Mesenchymal stem cell (in vitro differentiated cells and primary cell): ENCODE data around the gene DHRSX.

Source experiments
- DNase-seq: peaks from one replicate; pipeline ENCODE4 v3.0.0-alpha.2; 2013
- H2AFZ ChIP-seq: one replicate; pipeline ENCODE4 v1.6.1; 2013; ENCODE audit warnings: low read depth, mild to moderate bottlenecking, control low read depth, inconsistent platforms, low read length, moderate library complexity
- H2AK5ac ChIP-seq: 2 replicates; pipeline ENCODE4 v1.6.1; 2013; ENCODE audit warnings: low read length, moderate library complexity, mild to moderate bottlenecking, inconsistent platforms; ENCODE audit not compliant: severe bottlenecking
- H2BK120ac ChIP-seq: one replicate; pipeline ENCODE4 v1.6.1; 2013; ENCODE audit warnings: low read depth, mild to moderate bottlenecking, inconsistent platforms, low read length, moderate library complexity
- H2BK12ac ChIP-seq, 2 experiments: one replicate each; pipeline ENCODE4 v1.6.1; 2013; ENCODE audit warnings: inconsistent platforms in 2 of 2, low read length in 2 of 2, mild to moderate bottlenecking in 2 of 2, moderate library complexity in 2 of 2, control low read depth in 1 of 2
- H2BK15ac ChIP-seq: one replicate; pipeline ENCODE4 v1.6.1; 2013; ENCODE audit warnings: mild to moderate bottlenecking, low read depth, inconsistent platforms; ENCODE audit not compliant: poor library complexity, severe bottlenecking
- H2BK5ac ChIP-seq: 2 replicates; pipeline ENCODE4 v1.6.1; 2013; ENCODE audit warnings: low read depth, mild to moderate bottlenecking, low read length, control low read depth, inconsistent platforms; ENCODE audit not compliant: poor library complexity, severe bottlenecking
- H3K14ac ChIP-seq, 2 experiments: one replicate each; pipeline ENCODE4 v1.6.1; 2013; ENCODE audit warnings: inconsistent platforms in 2 of 2, low read length in 2 of 2, control low read depth in 1 of 2, mild to moderate bottlenecking in 1 of 2, moderate library complexity in 1 of 2
- H3K18ac ChIP-seq, 2 experiments: one replicate each; pipeline ENCODE4 v1.6.1; 2013; ENCODE audit warnings: inconsistent platforms in 2 of 2, low read length in 2 of 2, control low read depth in 1 of 2, low read depth in 1 of 2, mild to moderate bottlenecking in 1 of 2
- H3K23ac ChIP-seq, 2 experiments: one replicate each; pipeline ENCODE4 v1.6.1; 2013; ENCODE audit warnings: inconsistent platforms in 2 of 2, low read length in 2 of 2, mild to moderate bottlenecking in 2 of 2, moderate library complexity in 2 of 2, control low read depth in 1 of 2
- H3K27ac ChIP-seq: 2 replicates; pipeline ENCODE4 v1.5.1; 2013; ENCODE audit warnings: mild to moderate bottlenecking, moderate library complexity, low read length, control low read depth, inconsistent platforms; ENCODE audit not compliant: poor library complexity, severe bottlenecking
- H3K27me3 ChIP-seq, 2 experiments: 2 replicates each; pipeline versions ENCODE4 v1.6.1 to v1.7.0; 2013; ENCODE audit warnings: low read length in 2 of 2, mild to moderate bottlenecking in 2 of 2, moderate library complexity in 2 of 2, control low read depth in 1 of 2, inconsistent platforms in 1 of 2; ENCODE audit not compliant: control insufficient read depth in 1 of 2, insufficient read depth in 1 of 2
- H3K36me3 ChIP-seq, 2 experiments: 2 replicates each; pipeline versions ENCODE4 v1.6.1 to v1.7.0; 2013; ENCODE audit warnings: low read length in 2 of 2, control low read depth in 1 of 2, inconsistent platforms in 1 of 2, low read depth in 1 of 2, mild to moderate bottlenecking in 1 of 2; ENCODE audit not compliant: insufficient read depth in 2 of 2, control insufficient read depth in 1 of 2
- H3K4ac ChIP-seq, 2 experiments: one replicate each; pipeline ENCODE4 v1.6.1; 2013; ENCODE audit warnings: inconsistent platforms in 2 of 2, low read length in 2 of 2, mild to moderate bottlenecking in 2 of 2, moderate library complexity in 2 of 2, control low read depth in 1 of 2, low read depth in 1 of 2
- H3K4me1 ChIP-seq: 2 replicates; pipeline ENCODE4 v1.6.1; 2013; ENCODE audit warnings: low read depth, low read length, control low read depth; ENCODE audit not compliant: control insufficient read depth, insufficient read depth
- H3K4me2 ChIP-seq: 2 replicates; pipeline ENCODE4 v1.6.1; 2013; ENCODE audit warnings: low read length, mild to moderate bottlenecking, inconsistent platforms; ENCODE audit not compliant: poor library complexity, severe bottlenecking
- H3K4me3 ChIP-seq, 2 experiments: 2 replicates each; pipeline versions ENCODE4 v1.5.1 to v1.7.0; 2013; ENCODE audit warnings: low read length in 2 of 2, mild to moderate bottlenecking in 2 of 2, control low read depth in 1 of 2, low read depth in 1 of 2; ENCODE audit not compliant: insufficient read depth in 1 of 2
- H3K79me1 ChIP-seq: replicated peaks from 2 replicates; pipeline ENCODE4 v1.6.1; 2013; ENCODE audit warnings: mild to moderate bottlenecking, control low read depth, low read length, inconsistent platforms; ENCODE audit not compliant: poor library complexity, severe bottlenecking
- H3K9ac ChIP-seq: 2 replicates; pipeline ENCODE4 v1.7.0; 2013; ENCODE audit warnings: mild to moderate bottlenecking, low read length, moderate library complexity
- H3K9me3 ChIP-seq: 2 replicates; pipeline ENCODE4 v1.7.0; 2013; ENCODE audit warnings: mild to moderate bottlenecking, low read length; ENCODE audit not compliant: control insufficient read depth
- H4K8ac ChIP-seq: one replicate; pipeline ENCODE4 v1.6.1; 2013; ENCODE audit warnings: inconsistent platforms, mild to moderate bottlenecking, low read length, moderate library complexity
- H4K91ac ChIP-seq: one replicate; pipeline ENCODE4 v1.6.1; 2013; ENCODE audit warnings: mild to moderate bottlenecking, low read length, inconsistent platforms
- WGBS: methylation state at CpG from one replicate; pipeline ENCODE4 v1.1.7; 2013; ENCODE audit warnings: mixed read lengths; 5-methylcytosine and 5-hydroxymethylcytosine counted together

Gene DHRSX

DNA sequence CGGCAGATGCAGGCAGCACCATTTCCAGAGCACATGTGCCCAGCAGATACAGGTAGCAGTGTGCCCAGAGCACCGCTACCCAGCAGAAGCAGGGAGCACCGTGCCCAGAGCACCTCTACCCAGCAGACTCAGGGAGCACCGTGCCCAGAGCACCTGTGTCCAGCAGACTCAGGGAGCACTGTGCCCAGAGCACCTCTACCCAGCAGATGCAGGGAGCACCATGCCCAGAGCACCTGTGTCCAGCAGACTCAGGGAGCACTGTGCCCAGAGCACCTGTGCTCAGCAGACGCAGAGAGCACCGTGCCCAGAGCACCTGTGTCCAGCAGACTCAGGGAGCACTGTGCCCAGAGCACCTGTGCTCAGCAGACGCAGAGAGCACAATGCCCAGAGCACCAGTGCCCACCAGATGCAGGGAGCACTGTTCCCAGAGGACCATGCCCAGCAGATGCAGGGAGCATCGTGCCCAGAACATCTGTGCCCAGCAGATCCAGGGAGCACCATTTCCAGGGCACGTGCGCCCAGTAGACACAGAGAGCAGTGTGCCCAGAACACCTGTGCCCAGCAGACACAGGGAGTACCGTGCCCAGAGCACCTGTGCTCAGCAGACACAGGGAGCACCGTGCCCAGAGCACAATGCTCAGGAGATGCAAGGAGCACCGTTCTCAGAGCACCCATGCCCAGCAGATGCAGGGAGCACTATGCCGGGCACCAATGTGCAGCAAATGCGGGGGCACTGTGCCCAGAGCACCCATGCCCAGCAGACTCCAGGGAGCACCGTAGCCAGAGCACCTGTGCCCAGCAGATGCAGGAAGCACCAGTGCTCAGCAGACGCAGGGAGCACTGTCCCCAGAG, 236.4 kb downstream of the DHRSX start:
- WGBS, result 98% methylated on average over 17 of the region's 17 CpGs
- peaks cover 8% of the 10 kb centered on the region for H3K79me1 ChIP-seq

DNA sequence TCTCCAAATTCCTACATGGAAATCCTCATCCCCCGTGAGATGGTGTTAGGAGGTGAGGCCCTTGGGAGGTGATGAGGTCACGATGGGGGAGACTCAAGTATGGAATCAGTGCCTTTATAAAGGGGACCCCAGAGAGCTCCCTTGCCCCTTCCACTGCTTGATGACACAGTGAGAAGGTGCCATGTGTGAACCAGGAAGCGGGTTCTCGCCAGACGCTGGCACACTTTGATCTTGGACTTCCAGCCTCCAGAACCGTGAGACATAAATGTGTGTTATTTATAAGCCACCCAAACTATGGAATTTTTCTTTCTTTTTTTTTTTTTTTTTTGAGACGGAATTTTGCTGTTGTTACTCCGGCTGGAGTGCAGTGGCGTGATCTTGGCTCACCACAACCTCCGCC, 237.6 kb downstream of the DHRSX start:
- Histone ChIP-seq H2BK12ac (no peak overlapping the region), H2AFZ (no peak overlapping the region)

More for the DNA sequence above, 236.4 kb downstream of the DHRSX start:
- H3K36me3 ChIP-seq, result peaks cover 15 to 37% of the 10 kb centered on the region in 2 experiments
- peaks cover 12% of the 10 kb centered on the region for H3K4me1 ChIP-seq
- H3K4me2 ChIP-seq, result no peak overlapping the region
- H3K27me3 ChIP-seq, result no peaks in the 10 kb centered on the region
- no peak overlapping the region for H4K91ac ChIP-seq
- H2BK12ac ChIP-seq, result no peak overlapping the region
- no peak overlapping the region for H3K4me3 ChIP-seq
- no peaks in the 10 kb centered on the region for H3K9me3 ChIP-seq
- H2BK5ac ChIP-seq, result no peak overlapping the region
- no peak for DNase-seq
- no peak overlapping the region for H2AFZ ChIP-seq
- H2BK120ac ChIP-seq, result no peak overlapping the region
- H3K4ac ChIP-seq, result no peak overlapping the region
- no peak overlapping the region for H3K18ac ChIP-seq
- no peak overlapping the region for H3K27ac ChIP-seq
- no peak overlapping the region for H3K14ac ChIP-seq
- no peak overlapping the region for H2AK5ac ChIP-seq
- H3K23ac ChIP-seq, result no peak overlapping the region
- H3K9ac ChIP-seq, result no peak overlapping the region
- no peak overlapping the region for H2BK15ac ChIP-seq
- no peak overlapping the region for H4K8ac ChIP-seq

DNA sequence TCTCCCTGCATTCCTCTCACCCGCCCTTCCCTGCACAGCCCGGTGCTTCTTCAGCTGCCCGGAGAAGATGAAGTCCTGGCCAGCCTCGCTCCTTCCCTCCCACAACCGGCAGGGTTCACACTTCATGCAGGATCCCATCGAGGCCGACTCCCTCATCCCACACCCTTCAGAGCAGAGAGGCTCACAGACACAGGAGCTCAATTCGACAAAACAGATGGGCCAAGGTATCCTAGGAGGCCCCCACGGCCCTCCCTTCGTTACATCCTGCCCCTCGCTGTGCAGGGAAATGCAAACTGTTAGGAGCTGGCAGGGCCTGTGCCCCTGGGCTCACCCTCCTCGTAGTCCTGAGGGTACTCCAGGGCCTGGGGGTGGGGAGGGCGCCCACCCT, 238.1 kb downstream of the DHRSX start:
- Histone ChIP-seq H3K9ac (no peak overlapping the region), H3K9me3 (no peaks in the 10 kb centered on the region), H2BK15ac (no peak overlapping the region), H3K36me3 (peaks cover 15 to 37% of the 10 kb centered on the region in 2 experiments), H2BK120ac (no peak overlapping the region), H3K4me1 (peaks cover 12% of the 10 kb centered on the region), H3K27ac (no peak overlapping the region), H2AFZ (no peak overlapping the region), H3K14ac (no peak overlapping the region), H3K4ac (no peak overlapping the region), H2BK12ac (no peak overlapping the region), H4K8ac (peak overlapping the region; percentile 12), H3K18ac (no peak overlapping the region), H3K27me3 (no peaks in the 10 kb centered on the region), H3K23ac (no peak overlapping the region), H3K4me3 (peak overlapping the region in 1 of 2 experiments; percentile 27), H2AK5ac (no peak overlapping the region), H3K4me2 (no peak overlapping the region), H3K79me1 (peaks cover 8% of the 10 kb centered on the region), H2BK5ac (no peak overlapping the region), H4K91ac (no peak overlapping the region)
- 60% methylated on average over 13 of the region's 13 CpGs for WGBS
- no peak for DNase-seq

More for the DNA sequence above, 237.6 kb downstream of the DHRSX start:
- H3K9me3 ChIP-seq, result no peaks in the 10 kb centered on the region
- H2AK5ac ChIP-seq, result no peak overlapping the region
- no peak overlapping the region for H4K91ac ChIP-seq
- no peak overlapping the region for H3K9ac ChIP-seq
- H3K4ac ChIP-seq, result no peak overlapping the region
- H3K4me3 ChIP-seq, result no peak overlapping the region
- H3K79me1 ChIP-seq, result peaks cover 8% of the 10 kb centered on the region
- no peak overlapping the region for H4K8ac ChIP-seq
- H3K4me2 ChIP-seq, result no peak overlapping the region
- H3K18ac ChIP-seq, result no peak overlapping the region
- no peak for DNase-seq
- H3K36me3 ChIP-seq, result peaks cover 15 to 37% of the 10 kb centered on the region in 2 experiments
- WGBS, result 93% methylated on average over 8 of the region's 10 CpGs
- H2BK5ac ChIP-seq, result no peak overlapping the region
- H3K14ac ChIP-seq, result no peak overlapping the region
- no peaks in the 10 kb centered on the region for H3K27me3 ChIP-seq
- peaks cover 12% of the 10 kb centered on the region for H3K4me1 ChIP-seq
- no peak overlapping the region for H2BK15ac ChIP-seq
- no peak overlapping the region for H3K23ac ChIP-seq
- no peak overlapping the region for H2BK120ac ChIP-seq
- H3K27ac ChIP-seq, result no peak overlapping the region

DNA sequence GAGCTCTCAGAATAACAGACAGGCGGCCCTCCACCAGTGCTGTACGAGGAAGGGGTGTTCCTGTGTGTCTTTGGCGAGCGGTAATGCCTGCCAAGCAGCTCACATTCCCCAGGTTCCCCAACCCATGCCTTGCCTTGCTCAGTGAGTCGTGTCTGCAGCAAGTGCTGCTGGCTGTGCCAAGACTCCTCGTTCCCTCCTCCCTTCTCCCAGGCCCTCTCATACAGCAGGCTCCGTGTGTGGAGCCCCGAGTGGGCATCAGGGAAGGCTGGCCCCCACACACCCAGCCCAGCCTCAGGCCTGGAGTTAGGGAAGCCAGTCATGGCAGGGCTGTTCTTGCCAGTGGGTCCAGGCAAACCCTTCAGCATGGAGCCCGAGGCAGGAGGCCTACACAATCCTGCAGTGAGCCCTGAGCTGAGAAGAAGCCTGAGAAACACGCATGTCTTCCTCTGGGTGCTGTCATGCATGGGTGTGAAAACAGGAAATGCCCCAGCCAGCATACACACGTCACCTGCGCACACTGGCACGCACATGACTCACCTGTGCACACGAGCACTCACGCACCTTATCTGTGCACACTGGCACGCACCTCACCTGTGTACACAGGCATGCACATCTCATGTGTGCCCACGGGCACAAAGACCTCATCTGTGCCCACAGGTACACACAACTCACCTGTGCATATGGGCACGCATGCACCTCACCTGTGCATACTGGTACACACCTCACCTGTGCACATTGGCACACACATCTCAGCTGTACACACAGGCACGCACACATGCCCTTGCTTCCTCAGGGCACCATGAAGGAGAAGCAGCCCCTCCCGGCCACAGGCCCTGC, 238.7 kb downstream of the DHRSX start:
- Histone ChIP-seq H3K36me3 (peaks cover 15 to 37% of the 10 kb centered on the region in 2 experiments), H2BK120ac (no peak overlapping the region), H3K9me3 (no peaks in the 10 kb centered on the region), H2AK5ac (no peak overlapping the region), H2BK5ac (no peak overlapping the region), H3K4me2 (no peak overlapping the region), H3K14ac (peak overlapping the region in 1 of 2 experiments; percentile 19), H2AFZ (no peak overlapping the region), H2BK15ac (no peak overlapping the region), H3K79me1 (peaks cover 8% of the 10 kb centered on the region), H4K91ac (no peak overlapping the region), H3K23ac (no peak overlapping the region), H3K9ac (no peak overlapping the region), H3K18ac (no peak overlapping the region), H3K4me3 (no peak overlapping the region), H3K27ac (no peak overlapping the region), H3K4me1 (peaks cover 12% of the 10 kb centered on the region), H2BK12ac (no peak overlapping the region), H3K4ac (no peak overlapping the region), H3K27me3 (no peaks in the 10 kb centered on the region), H4K8ac (peak overlapping the region; percentile 12)
- WGBS, result 92% methylated on average over 20 of the region's 20 CpGs
- no peak for DNase-seq
